Mammary epithelial cell (primary cell): ENCODE data around the gene SHROOM4.

Experiments used
- CTCF ChIP-seq, 2 donors: IDR thresholded peaks in 1 of 2; conservative IDR thresholded peaks in 1 of 2; 2 replicates each; pipeline ENCODE4 v1.5.1; 2011 to 2012; ENCODE audit warnings: inconsistent platforms in 2 of 2, low read length in 2 of 2, mild to moderate bottlenecking in 2 of 2, control low read depth in 1 of 2, low read depth in 1 of 2; ENCODE audit not compliant: insufficient read depth in 1 of 2; ENCODE audit errors: extremely low read depth in 1 of 2
- EZH2 ChIP-seq: IDR thresholded peaks from 2 replicates; pipeline ENCODE4 v1.6.1; 2012; ENCODE audit warnings: low read length, inconsistent platforms, borderline replicate concordance

GRCh38 chrX:50780144-50780543, 33.9 kb downstream of the SHROOM4 start:
- TF ChIP-seq CTCF (conservative IDR thresholded peaks at IDR 0.05 in 1 of 2, IDR thresholded peaks at IDR 0.05 in 1 of 2; ENCODE audit: extremely low read depth in 1 of 2, insufficient read depth in 1 of 2, low read depth in 1 of 2, low read length in 2 of 2) (no peak), EZH2 (no peak)
